ENCODE data around the gene CHRNA4. TPM values are rescaled to one million over a fixed set of nuclear protein-coding genes. Genes with fewer than 3 reads are reported as not detected.

Gene CHRNA4
- total and polyA plus RNA-seq, 2 of the 4 experiments (the other 2 are of a cell fraction), result not detected

- Histone ChIP-seq H2BK5ac (ENCODE audit: low read depth, low read length, poor library complexity, severe bottlenecking) (no peak overlapping the region), H3K4me1 (ENCODE audit: control insufficient read depth, insufficient read depth, low read length) (no peaks in the 10 kb centered on the region), H3K36me3 (ENCODE audit: control insufficient read depth, insufficient read depth, low read length) (no peaks in the 10 kb centered on the region), H3K4me3 (ENCODE audit: insufficient read depth, low read depth, low read length) (no peak overlapping the region), H4K8ac (ENCODE audit: low read depth in 2 of 2, low read length in 2 of 2) (no peak overlapping the region), H3K18ac (ENCODE audit: low read depth, low read length) (no peak overlapping the region), H3K9me1 (ENCODE audit: insufficient read depth, low read length) (no peaks in the 10 kb centered on the region), H4K91ac (ENCODE audit: insufficient read depth, low read depth, low read length) (no peak overlapping the region), H2AK5ac (ENCODE audit: low read depth, low read length) (no peak overlapping the region), H3K23ac (ENCODE audit: low read depth, low read length) (no peak overlapping the region), H3K9ac (ENCODE audit: low read depth, low read length) (no peak overlapping the region), H3K27ac (ENCODE audit: insufficient read depth, low read length) (no peak overlapping the region), H3K14ac (replicated peaks; ENCODE audit: low read depth, low read length) (no peak overlapping the region), H3K9me3 (ENCODE audit: control insufficient read depth, insufficient read depth, low read length) (peaks cover 10% of the 10 kb centered on the region), H4K5ac (ENCODE audit: low read depth, low read length) (no peak overlapping the region), H4K20me1 (ENCODE audit: insufficient read depth, low read length) (no peaks in the 10 kb centered on the region; the same call in 1 of the 2 replicates), H3K27me3 (ENCODE audit: control insufficient read depth, insufficient read depth, low read length) (peaks cover 7% of the 10 kb centered on the region), H2AK9ac (replicated peaks; ENCODE audit: low read depth, low read length, poor library complexity) (no peak overlapping the region), H2BK15ac (ENCODE audit: low read depth, low read length) (no peak overlapping the region), H3K56ac (ENCODE audit: extremely low read depth, insufficient read depth, low read length) (no peak overlapping the region), H3K4ac (ENCODE audit: low read depth, low read length) (no peak overlapping the region), H3K79me1 (ENCODE audit: low read depth in 1 of 2, low read length in 2 of 2) (no peaks in the 10 kb centered on the region), H2BK20ac (ENCODE audit: low read depth, low read length) (no peak overlapping the region), H2AFZ (replicated peaks; ENCODE audit: low read length, poor library complexity) (no peak overlapping the region), H3K4me2 (ENCODE audit: low read depth, low read length) (no peak overlapping the region), H2BK120ac (ENCODE audit: low read depth, low read length) (no peak overlapping the region)
- ChIA-PET CTCF (interaction anchor here (0.7 to 3.4 kb wide), 4 partner anchors 70 to 111 kb away, joined by 4 to 30 read pairs (median 4); no protein-coding TSS in a partner anchor), POLR2A (ENCODE audit: unreplicated experiment) (no interaction called here)
- dilution Hi-C loops (cut with HindIII; ENCODE audit: low sequenced_read_pairs, unreplicated experiment) (no loop called here), in situ Hi-C loops (cut with MboI; ENCODE audit: low sequenced_read_pairs) (no loop called here), intact Hi-C loops (cut with micrococcal nuclease) (loop anchor here (5.0 kb wide), 2 partner anchors 160 to 325 kb away; no protein-coding TSS in a partner anchor)
- DNase-seq, result no peak
- 70% methylated on average over 6 of the region's 17 CpGs; no CpG with 5 or more reads in 1 of the 2 experiments for WGBS, 2 experiments (ENCODE audit: extremely low coverage in 2 of 2, insufficient read length in 1 of 2)
- ATAC-seq (ENCODE audit: low read depth), result no peak
- TF ChIP-seq USF2 (IDR thresholded peaks at IDR 0.05; ENCODE audit: low read depth, low read length) (no peak), RAD21 (IDR thresholded peaks at IDR 0.05; ENCODE audit: low read length) (no peak), MAZ (IDR thresholded peaks at IDR 0.05; ENCODE audit: borderline replicate concordance, low read depth, low read length) (no peak), NFE2L2 (IDR thresholded peaks at IDR 0.05; ENCODE audit: low read depth, low read length) (no peak), CEBPB (IDR thresholded peaks at IDR 0.05; ENCODE audit: low read depth, low read length) (no peak), MXI1 (IDR thresholded peaks at IDR 0.05; ENCODE audit: borderline replicate concordance, low read depth, low read length) (no peak)
- BruUV-seq (replicated peaks), result no TSS peak
Observed at GRCh38 chr20:63382551-63383300, 21.6 kb upstream of the CHRNA4 start.
